ENCODE data around the gene WDR45B.

Gene WDR45B

GRCh38 chr17:82685291-82685690 is 37.0 kb upstream of the WDR45B start:
- Mint-ChIP-seq H3K4me3 (no peak overlapping the region), H3K9me3 (peaks cover 8% of the 10 kb centered on the region), H3K27me3 (peaks cover 7% of the 10 kb centered on the region), H3K36me3 (peaks cover 6% of the 10 kb centered on the region), H3K27ac (no peak overlapping the region), H3K4me1 (no peaks in the 10 kb centered on the region)
- DNase-seq, result no peak
- CTCF ChIA-PET, result interaction anchor here (0.7 kb wide), 1 partner anchor 58 kb away, joined by 3 read pairs; no protein-coding TSS in a partner anchor

DNA sequence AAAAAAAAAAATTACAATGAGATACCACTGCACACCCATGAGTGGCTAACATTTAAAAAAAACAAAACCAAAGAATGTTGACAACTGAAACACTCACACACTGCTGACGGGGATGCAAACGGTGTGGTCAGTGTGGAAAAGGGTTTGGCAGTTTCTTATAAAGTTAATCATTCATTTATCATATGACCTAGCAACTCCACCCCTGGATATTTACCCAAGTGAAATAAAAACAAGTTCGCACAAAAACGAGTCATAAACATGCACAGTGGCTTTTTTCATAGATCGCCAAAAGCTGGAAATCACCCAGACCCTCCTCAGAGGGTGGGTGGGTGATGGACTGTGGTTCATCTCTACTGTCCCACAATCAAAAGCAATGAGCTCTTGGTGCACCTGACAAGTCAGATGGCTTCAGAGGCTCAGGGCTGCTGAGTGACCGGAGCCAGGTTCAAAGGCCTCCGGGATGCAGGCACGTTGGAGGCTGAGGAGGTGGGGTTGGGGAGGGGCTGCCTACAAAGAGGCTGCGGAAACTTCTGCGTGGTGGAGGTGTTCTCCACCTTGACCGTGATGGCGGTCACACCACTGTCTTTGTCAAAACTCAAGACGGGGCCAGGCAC is 36.1 kb upstream of the WDR45B start:
- no peaks in the 10 kb centered on the region for H3K4me1 Mint-ChIP-seq
- no peak overlapping the region for H3K4me3 Mint-ChIP-seq
- DNase-seq, result no peak
- H3K27me3 Mint-ChIP-seq, result peaks cover 3% of the 10 kb centered on the region
- peaks cover 6% of the 10 kb centered on the region for H3K36me3 Mint-ChIP-seq
- CTCF ChIA-PET, result no interaction called here
- peaks cover 8% of the 10 kb centered on the region for H3K9me3 Mint-ChIP-seq
- H3K27ac Mint-ChIP-seq, result no peak overlapping the region

- no peak overlapping the region for H3K4me3 Mint-ChIP-seq
- no peaks in the 10 kb centered on the region for H3K4me1 Mint-ChIP-seq
- H3K27ac Mint-ChIP-seq, result no peak overlapping the region
- peaks cover 3% of the 10 kb centered on the region for H3K27me3 Mint-ChIP-seq
- peaks cover 6% of the 10 kb centered on the region for H3K36me3 Mint-ChIP-seq
- CTCF ChIA-PET, result no interaction called here
- peaks cover 8% of the 10 kb centered on the region for H3K9me3 Mint-ChIP-seq
- DNase-seq, result no peak
Observed at GRCh38 chr17:82683534-82683933, 35.3 kb upstream of the WDR45B start.

DNA sequence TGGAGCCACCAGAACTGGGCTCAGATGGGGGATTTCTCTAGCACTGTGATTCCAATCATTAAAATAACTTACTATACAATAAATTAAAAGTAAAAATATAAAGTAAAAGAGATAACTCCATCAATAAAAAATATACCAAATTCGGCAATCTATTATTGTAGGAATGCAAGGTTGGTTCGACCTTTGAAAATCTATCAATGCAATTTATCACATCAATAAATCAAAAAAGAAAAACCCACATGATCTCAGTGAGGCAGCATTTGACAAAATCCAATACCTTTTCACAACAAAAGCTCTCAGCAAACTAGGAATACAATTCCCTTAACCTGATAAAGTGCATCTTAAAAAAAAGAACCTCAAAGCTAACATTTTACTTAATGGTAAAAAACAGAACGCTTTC is 33.3 kb upstream of the WDR45B start:
- Mint-ChIP-seq H3K9me3 (peaks cover 8% of the 10 kb centered on the region), H3K27me3 (peaks cover 3% of the 10 kb centered on the region), H3K4me1 (no peaks in the 10 kb centered on the region), H3K27ac (peak overlapping the region; percentile 50), H3K36me3 (peaks cover 6% of the 10 kb centered on the region), H3K4me3 (no peak overlapping the region)
- DNase-seq, result no peak
- CTCF ChIA-PET, result no interaction called here

DNA sequence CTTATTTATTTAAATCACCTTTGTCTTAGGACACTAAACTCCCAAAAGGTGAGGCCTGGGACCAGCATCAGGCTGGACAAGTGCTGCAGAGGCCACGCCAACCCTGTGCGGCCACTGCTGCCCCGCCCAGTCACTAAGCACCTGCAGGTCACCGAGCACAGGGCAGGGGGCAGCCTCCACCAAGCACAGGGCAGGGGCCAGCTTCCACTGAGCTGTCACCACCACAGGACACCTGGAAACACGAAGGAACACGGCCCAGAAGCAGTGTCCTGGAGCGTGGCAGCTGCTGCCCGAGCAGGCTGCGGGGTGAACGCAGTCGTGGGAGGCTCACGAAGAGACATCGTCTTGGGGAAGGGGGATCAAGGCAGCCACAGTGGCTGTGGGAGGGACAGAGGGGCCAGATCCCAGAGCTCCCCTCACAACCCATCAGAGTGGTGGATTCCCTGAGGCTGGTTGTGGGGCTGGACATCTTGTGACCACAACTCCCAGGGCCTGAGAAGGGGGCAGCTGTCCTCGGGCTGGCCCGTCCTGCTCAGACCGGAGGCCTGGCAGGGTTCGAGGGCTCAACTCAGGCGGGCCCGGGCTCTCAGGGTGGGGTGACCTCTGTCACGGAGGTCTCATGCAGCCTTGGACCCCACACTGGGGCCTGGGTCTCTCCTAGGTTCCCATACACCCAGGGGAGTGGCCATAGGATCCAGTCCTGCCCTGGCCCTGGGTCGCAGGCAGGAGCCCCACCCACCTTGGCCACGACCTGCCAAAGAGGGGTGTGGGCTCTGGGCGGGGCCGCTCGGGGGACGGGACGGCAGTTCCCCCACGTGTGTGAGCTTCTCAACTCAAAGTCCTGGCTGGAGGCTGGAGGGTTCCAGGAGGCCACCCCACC is 31.6 kb upstream of the WDR45B start:
- CTCF ChIA-PET, result interaction anchor here (1.6 kb wide), 1 partner anchor 11 kb away, joined by 3 read pairs; no protein-coding TSS in a partner anchor
- Mint-ChIP-seq H3K9me3 (peaks cover 8% of the 10 kb centered on the region), H3K4me1 (no peaks in the 10 kb centered on the region), H3K4me3 (no peak overlapping the region), H3K27me3 (peaks cover 10% of the 10 kb centered on the region), H3K27ac (no peak overlapping the region), H3K36me3 (peaks cover 6% of the 10 kb centered on the region)
- no peak for DNase-seq

DNA sequence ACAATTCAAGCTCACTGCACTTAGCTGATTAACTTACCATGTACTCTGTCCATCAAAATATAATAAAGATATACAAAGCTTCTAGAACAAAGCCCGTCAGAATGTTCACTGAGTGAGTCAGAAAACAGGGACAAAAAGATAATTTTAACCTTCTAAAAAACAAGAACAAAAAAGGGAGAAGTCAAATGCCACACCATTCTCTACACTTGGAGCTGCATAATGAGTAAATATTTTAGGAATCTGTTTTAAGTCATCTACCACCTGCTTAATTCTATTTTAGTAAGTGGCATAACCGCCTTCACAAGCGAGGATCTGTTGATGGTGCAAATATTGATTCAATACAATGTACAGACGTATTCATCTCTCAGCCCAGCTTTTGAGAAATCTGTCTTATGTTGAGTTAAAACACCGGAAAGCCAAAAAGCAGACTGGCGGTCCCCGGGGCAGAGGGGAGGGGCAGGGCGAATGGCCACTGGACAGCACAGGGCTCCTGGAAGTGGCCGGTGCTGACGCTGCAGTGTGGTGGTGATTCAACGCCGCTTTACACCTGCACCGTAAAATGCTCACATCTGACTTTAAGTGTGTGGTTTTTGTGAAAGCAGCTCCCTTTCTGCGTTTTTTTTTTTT is 30.1 kb upstream of the WDR45B start:
- Mint-ChIP-seq H3K27me3 (peaks cover 6% of the 10 kb centered on the region), H3K4me1 (no peaks in the 10 kb centered on the region), H3K27ac (no peak overlapping the region), H3K36me3 (peaks cover 6% of the 10 kb centered on the region), H3K9me3 (peaks cover 8% of the 10 kb centered on the region), H3K4me3 (no peak overlapping the region)
- CTCF ChIA-PET, result no interaction called here
- no peak for DNase-seq

DNA sequence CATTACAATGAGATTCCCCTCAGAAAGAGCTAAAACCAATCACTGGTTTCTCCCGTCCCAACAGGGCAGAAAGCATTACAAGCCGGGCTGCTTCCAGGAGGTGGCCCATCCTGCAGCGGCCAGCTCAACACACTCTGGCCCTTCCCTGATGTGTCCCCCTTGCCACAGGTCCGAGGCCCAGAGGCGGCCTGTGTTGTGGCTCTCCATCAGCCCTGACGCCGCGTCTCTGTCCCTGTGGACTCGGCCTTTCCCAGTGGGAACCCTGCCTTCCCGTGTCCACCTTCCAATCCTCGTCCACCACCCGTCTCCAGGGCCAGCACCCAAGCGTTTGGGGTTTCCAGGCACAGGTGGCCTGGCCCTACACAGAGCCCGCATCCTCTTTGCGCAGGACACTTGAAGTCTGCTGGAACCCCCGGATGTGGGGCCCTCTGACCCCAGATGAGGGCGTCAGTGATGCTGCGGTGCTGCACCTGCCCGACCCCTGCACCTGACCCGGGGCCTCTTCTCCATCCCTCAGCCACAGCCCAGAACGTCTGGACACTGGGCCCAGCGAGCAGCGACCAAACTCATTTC is 29.2 kb upstream of the WDR45B start:
- CTCF ChIA-PET, result no interaction called here
- no peaks in the 10 kb centered on the region for H3K4me1 Mint-ChIP-seq
- H3K9me3 Mint-ChIP-seq, result peaks cover 8% of the 10 kb centered on the region
- H3K27ac Mint-ChIP-seq, result no peak overlapping the region
- peaks cover 6% of the 10 kb centered on the region for H3K36me3 Mint-ChIP-seq
- H3K4me3 Mint-ChIP-seq, result no peak overlapping the region
- DNase-seq, result no peak
- peaks cover 6% of the 10 kb centered on the region for H3K27me3 Mint-ChIP-seq

DNA sequence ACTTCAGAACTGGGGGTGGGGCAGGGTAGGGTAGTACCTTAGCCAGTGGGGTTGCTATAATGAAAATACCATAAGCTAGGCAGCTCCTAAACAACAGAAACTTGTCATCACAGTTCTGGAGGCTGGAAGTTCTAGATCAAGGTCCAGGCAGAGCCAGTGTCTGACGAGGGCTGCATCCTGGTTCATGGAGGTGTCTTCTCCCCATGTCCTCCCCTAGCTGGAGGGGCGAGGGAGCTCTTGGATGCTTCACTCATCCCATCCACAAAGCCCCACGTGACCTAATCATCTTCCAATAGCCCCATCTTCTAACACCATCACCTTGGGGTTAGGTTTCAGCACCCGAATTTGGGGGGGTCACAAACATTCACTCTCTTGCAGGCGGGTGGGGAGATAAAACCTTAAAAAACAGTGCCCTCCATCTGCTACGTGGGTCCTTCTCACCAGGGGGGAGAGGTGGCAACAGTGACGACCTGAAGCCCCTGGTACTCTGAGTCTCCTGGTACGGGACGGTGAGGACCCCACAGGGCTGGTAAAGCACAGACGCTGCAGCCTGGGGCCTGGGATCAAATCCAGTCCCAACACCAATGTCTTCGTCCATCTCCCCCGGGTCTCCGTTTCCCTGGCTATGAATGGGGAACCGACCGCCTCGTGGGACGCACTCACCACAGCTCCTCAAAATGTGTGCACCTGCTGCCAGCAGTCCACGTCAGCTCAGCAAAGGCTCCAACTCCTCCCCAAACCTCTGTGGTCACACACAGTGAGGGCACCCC is 27.4 kb upstream of the WDR45B start:
- peaks cover 6% of the 10 kb centered on the region for H3K27me3 Mint-ChIP-seq
- H3K4me3 Mint-ChIP-seq, result no peak overlapping the region
- H3K36me3 Mint-ChIP-seq, result no peaks in the 10 kb centered on the region
- CTCF ChIA-PET, result interaction anchor here (1.0 kb wide), 1 partner anchor 103 kb away, joined by 3 read pairs; no protein-coding TSS in a partner anchor
- no peaks in the 10 kb centered on the region for H3K9me3 Mint-ChIP-seq
- no peak overlapping the region for H3K27ac Mint-ChIP-seq
- no peaks in the 10 kb centered on the region for H3K4me1 Mint-ChIP-seq
- no peak for DNase-seq

DNA sequence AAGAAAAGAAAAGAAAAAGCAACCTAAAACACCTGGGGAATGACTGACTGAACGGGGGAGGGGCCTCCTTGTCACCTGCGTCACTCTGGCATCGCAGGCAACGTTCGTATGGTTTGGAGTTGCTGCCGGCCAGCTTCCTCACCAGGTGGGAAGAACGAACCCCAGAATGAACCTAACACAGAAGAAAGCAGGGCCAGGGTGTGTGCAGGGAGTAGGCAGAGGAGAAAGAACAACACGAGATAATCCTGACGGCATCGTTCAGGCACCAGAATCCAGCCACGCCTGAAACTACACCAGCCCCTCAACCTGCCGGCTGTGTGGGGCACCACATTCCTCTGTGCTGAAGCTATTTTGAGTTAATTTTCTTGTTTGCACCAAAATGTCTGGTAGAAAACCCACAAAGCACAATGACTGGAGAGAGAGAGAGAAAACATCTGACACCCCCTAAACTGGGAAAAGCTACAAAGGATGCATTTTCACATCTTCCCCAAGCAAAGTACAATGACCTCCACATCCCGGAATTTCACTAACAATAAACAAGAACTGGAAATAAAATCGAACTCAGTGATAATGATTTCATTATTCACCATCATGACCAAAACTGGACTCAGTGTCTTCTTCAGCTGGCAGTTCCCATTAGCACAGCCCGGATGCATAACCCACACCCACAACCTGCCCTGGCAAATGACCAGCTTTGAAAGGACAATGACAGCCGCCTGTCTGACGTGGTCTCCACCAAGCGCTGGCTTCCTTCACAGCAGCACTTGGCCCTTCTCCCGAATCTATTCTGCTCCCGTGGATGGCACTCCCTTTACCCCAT is 26.6 kb upstream of the WDR45B start:
- no peak for DNase-seq
- Mint-ChIP-seq H3K9me3 (no peaks in the 10 kb centered on the region), H3K36me3 (no peaks in the 10 kb centered on the region), H3K4me3 (no peak overlapping the region), H3K4me1 (no peaks in the 10 kb centered on the region), H3K27ac (no peak overlapping the region), H3K27me3 (peaks cover 6% of the 10 kb centered on the region)
- CTCF ChIA-PET, result interaction anchor here (1.0 kb wide), 1 partner anchor 104 kb away, joined by 3 read pairs; no protein-coding TSS in a partner anchor

DNA sequence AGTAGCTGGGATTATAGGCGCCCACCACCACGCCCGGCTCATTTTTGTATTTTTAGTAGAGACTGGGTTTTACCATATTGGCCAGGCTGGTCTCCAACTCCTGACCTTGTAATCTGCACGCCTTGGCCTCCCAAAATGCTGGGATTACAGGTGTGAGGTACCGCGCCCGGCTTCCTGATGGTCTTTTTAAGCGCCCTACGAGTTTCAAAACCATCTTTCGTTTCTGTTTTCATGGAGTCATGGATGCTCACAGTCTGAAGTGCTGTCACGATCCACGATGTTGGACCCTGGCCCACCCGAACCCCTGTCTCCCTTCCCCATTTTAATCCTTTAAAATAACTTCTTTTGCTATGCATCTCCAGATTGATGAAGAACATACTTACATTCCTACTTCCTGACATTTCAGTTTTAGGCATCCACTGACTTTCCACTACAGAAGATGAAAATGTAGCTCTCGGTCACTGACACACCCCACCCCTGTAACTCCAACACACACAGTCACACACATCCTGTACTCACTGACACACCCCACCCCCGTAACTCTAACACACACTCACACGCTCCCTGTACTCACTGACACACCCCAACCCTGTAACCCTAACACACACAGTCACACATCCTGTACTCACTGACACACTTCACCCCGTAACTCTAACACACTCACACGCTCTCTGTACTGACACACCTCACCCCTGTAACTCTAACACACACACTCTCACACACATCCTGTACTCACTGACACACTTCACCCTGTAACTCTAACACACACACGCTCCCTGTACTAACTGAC is 22.6 kb upstream of the WDR45B start:
- CTCF ChIA-PET, result no interaction called here
- no peak overlapping the region for H3K4me3 Mint-ChIP-seq
- no peak overlapping the region for H3K27ac Mint-ChIP-seq
- H3K27me3 Mint-ChIP-seq, result peaks cover 9% of the 10 kb centered on the region
- H3K4me1 Mint-ChIP-seq, result peaks cover 3% of the 10 kb centered on the region
- H3K9me3 Mint-ChIP-seq, result no peaks in the 10 kb centered on the region
- no peaks in the 10 kb centered on the region for H3K36me3 Mint-ChIP-seq
- DNase-seq, result no peak

GRCh38 chr17:82668631-82669099 is 20.4 kb upstream of the WDR45B start:
- no peak overlapping the region for H3K27ac Mint-ChIP-seq
- H3K36me3 Mint-ChIP-seq, result no peaks in the 10 kb centered on the region
- H3K9me3 Mint-ChIP-seq, result no peaks in the 10 kb centered on the region
- peaks cover 3% of the 10 kb centered on the region for H3K4me1 Mint-ChIP-seq
- H3K4me3 Mint-ChIP-seq, result no peak overlapping the region
- peaks cover 8% of the 10 kb centered on the region for H3K27me3 Mint-ChIP-seq
- peak; percentile 64 for DNase-seq
- CTCF ChIA-PET, result interaction anchor here (0.6 to 1.7 kb wide), 11 partner anchors 9 to 112 kb away, joined by 3 to 9 read pairs (median 4); partner anchors contain the start of gene FN3KRP

DNA sequence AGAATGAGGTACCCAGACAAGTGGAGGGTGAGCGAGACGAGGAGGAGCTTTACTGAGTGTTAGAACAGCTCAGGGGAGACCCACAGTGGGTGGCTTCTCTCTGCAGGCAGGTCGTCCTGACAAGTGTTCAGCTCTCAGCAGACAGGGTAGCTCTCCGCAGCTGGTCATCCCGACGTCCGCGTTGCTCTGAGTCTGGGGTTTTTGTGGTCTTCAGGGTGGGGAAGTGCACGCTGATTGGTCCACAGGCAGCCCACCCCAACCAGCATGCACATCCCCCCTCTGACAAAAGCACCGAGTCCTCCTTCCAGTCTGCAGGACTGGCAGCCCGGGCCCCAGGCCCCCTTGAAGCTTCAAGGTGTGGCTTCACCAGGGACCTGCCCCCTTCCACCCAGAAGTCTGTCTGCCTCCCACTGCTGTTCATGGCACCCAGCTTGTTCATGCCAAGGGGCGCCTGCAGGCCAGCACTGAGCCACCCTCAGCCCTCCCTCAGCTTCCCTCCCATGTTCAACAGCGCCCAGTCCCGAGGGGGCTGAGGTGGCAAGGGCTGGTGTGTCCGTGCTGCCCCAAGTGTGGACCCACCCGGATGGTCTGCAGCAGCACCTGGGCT is 19.9 kb upstream of the WDR45B start:
- Mint-ChIP-seq H3K4me3 (no peak overlapping the region), H3K27me3 (peaks cover 8% of the 10 kb centered on the region), H3K27ac (no peak overlapping the region), H3K9me3 (no peaks in the 10 kb centered on the region), H3K36me3 (no peaks in the 10 kb centered on the region), H3K4me1 (peaks cover 3% of the 10 kb centered on the region)
- DNase-seq, result no peak
- CTCF ChIA-PET, result interaction anchor here (0.7 to 1.5 kb wide), 8 partner anchors 9 to 243 kb away, joined by 3 to 9 read pairs (median 4); no protein-coding TSS in a partner anchor
